Measurements from ENCODE around the gene KAT8. TPM values are rescaled to one million over a fixed set of nuclear protein-coding genes. Genes with fewer than 3 reads are reported as not detected.

Gene KAT8
- total and polyA plus RNA-seq, 9 of the 15 experiments (the other 6 are each of a cell fraction or from before 2014, with no cell fraction given): 10.0 to 98.5 (median 76.4) TPM

GRCh38 chr16:31108035-31108793, 9.2 kb upstream of the KAT8 start, which contains the start of gene BCKDK (continued):
- TF ChIP-seq TGIF2 (CRISPR knock-in tag; IDR thresholded peaks at IDR 0.05): 0 out of 2 replicates have a peak, but pooled peaks have one; percentile 29
- no peak for TF ChIP-seq ZNF121 (CRISPR knock-in tag; conservative IDR thresholded peaks at IDR 0.05)
- TF ChIP-seq ZNF12 (CRISPR knock-in tag; IDR thresholded peaks at IDR 0.05): 0 out of 2 replicates have a peak, but pooled peaks have one; percentile 22
- peak; percentile 11 for TF ChIP-seq RBM25 (IDR thresholded peaks at IDR 0.05; ENCODE audit: low read depth, low read length, severe bottlenecking)
- TF ChIP-seq XRCC3 (IDR thresholded peaks at IDR 0.05): no peak
- TF ChIP-seq CREB1 (IDR thresholded peaks at IDR 0.05): peak; percentile 89
- peak; percentile 93 for TF ChIP-seq CREB1 (CRISPR knock-in tag; IDR thresholded peaks at IDR 0.05)
- TF ChIP-seq LARP7 (IDR thresholded peaks at IDR 0.05): 0 out of 2 replicates have a peak, but pooled peaks have one; percentile 23
- no peak for TF ChIP-seq PHTF2 (CRISPR knock-in tag; IDR thresholded peaks at IDR 0.05)
- 0 out of 2 replicates have a peak, but pooled peaks have one; percentile 25 for TF ChIP-seq CBX1 (IDR thresholded peaks at IDR 0.05; ENCODE audit: low read depth)
- TF ChIP-seq CTBP1 (IDR thresholded peaks at IDR 0.05; ENCODE audit: borderline replicate concordance): peak; percentile 86
- TF ChIP-seq MBD2 (IDR thresholded peaks at IDR 0.05; ENCODE audit: borderline replicate concordance, low read depth): peak; percentile 51; the same call in 1 of the 2 replicates
- no peak for TF ChIP-seq TAF9B (IDR thresholded peaks at IDR 0.05; ENCODE audit: partially characterized antibody)
- TF ChIP-seq, protein P1, sequence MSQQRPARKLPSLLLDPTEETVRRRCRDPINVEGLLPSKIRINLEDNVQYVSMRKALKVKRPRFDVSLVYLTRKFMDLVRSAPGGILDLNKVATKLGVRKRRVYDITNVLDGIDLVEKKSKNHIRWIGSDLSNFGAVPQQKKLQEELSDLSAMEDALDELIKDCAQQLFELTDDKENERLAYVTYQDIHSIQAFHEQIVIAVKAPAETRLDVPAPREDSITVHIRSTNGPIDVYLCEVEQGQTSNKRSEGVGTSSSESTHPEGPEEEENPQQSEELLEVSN (IDR thresholded peaks at IDR 0.05; ENCODE audit: borderline replicate concordance in 1 of 2, extremely low read depth in 1 of 2, insufficient read depth in 1 of 2, insufficient read length in 1 of 2, low read depth in 1 of 2, low read length in 1 of 2, poor library complexity in 1 of 2, severe bottlenecking in 1 of 2): peak; percentile 42 to 56
- peak; percentile 47 to 48; a peak in 1 of 4 replicates for TF ChIP-seq SIN3A (IDR thresholded peaks at IDR 0.05; ENCODE audit: borderline replicate concordance in 2 of 2, control insufficient read depth in 1 of 2, low read depth in 2 of 2, low read length in 2 of 2)
- TF ChIP-seq TFAP4 (CRISPR knock-in tag; IDR thresholded peaks at IDR 0.05; ENCODE audit: borderline replicate concordance): peak; percentile 79
- no peak for TF ChIP-seq NR2C1 (IDR thresholded peaks at IDR 0.05)
- no peak for TF ChIP-seq NR2C1 (tag; IDR thresholded peaks at IDR 0.05)
- no peak; a peak in 2 of 4 replicates for TF ChIP-seq NONO (IDR thresholded peaks at IDR 0.05; ENCODE audit: low read depth in 2 of 2, low read length in 1 of 2)
- TF ChIP-seq, protein P2, sequence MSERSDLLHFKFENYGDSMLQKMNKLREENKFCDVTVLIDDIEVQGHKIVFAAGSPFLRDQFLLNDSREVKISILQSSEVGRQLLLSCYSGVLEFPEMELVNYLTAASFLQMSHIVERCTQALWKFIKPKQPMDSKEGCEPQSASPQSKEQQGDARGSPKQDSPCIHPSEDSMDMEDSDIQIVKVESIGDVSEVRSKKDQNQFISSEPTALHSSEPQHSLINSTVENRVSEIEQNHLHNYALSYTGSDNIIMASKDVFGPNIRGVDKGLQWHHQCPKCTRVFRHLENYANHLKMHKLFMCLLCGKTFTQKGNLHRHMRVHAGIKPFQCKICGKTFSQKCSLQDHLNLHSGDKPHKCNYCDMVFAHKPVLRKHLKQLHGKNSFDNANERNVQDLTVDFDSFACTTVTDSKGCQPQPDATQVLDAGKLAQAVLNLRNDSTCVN (CRISPR knock-in tag; IDR thresholded peaks at IDR 0.05): no peak
- peak; percentile 94 for TF ChIP-seq ETS1 (conservative IDR thresholded peaks at IDR 0.05; ENCODE audit: control insufficient read depth, low read depth, low read length)
- peak; percentile 81 to 85 for TF ChIP-seq SIX5 (IDR thresholded peaks at IDR 0.05; ENCODE audit: borderline replicate concordance in 1 of 2, insufficient read depth in 1 of 2, low read depth in 1 of 2, low read length in 2 of 2)
- TF ChIP-seq NR2C2 (CRISPR knock-in tag; IDR thresholded peaks at IDR 0.05): peak; percentile 33; the same call in 1 of the 2 replicates
- TF ChIP-seq NR2C2 (tag; IDR thresholded peaks at IDR 0.05): peak; percentile 79
